GM19463 (cell line): ENCODE results near the gene SLITRK3.
"Not testable (repeated sequence)": the region's sequence is repeated elsewhere in the genome, so short reads cannot be mapped to it uniquely, and the experiment has no call there.

Experiments
- ATAC-seq: cut with Tn5 transposase; IDR thresholded peaks from one replicate; pipeline ENCODE4 v1.9.1; 2021; ENCODE audit warnings: mild to moderate bottlenecking, moderate library complexity; ENCODE audit not compliant: unreplicated experiment

Gene SLITRK3

GRCh38 chr3:165193366-165194254, 2.6 kb downstream of the SLITRK3 start:
- no peak for ATAC-seq

GRCh38 chr3:165192610-165193192, 3.5 kb downstream of the SLITRK3 start:
- ATAC-seq: no peak

GRCh38 chr3:165191491-165191890, 4.7 kb downstream of the SLITRK3 start:
- no peak for ATAC-seq

- ATAC-seq: no peak
These were observed 7.7 kb downstream of the SLITRK3 start for GRCh38 chr3:165188452-165188851.

- peak; percentile 98 for ATAC-seq
These were observed 10.4 kb downstream of the SLITRK3 start for GRCh38 chr3:165185707-165186327.

- no peak for ATAC-seq
These were observed 14.6 kb downstream of the SLITRK3 start for GRCh38 chr3:165181556-165181955.

- ATAC-seq: no peak
These were observed 25.9 kb downstream of the SLITRK3 start for GRCh38 chr3:165170236-165170635.

- no peak for ATAC-seq
These were observed 26.8 kb downstream of the SLITRK3 start for GRCh38 chr3:165169368-165169767.

GRCh38 chr3:165162883-165163282, 33.3 kb downstream of the SLITRK3 start:
- no peak for ATAC-seq

- no peak for ATAC-seq
These were observed 36.3 kb downstream of the SLITRK3 start for GRCh38 chr3:165159760-165160421.

- no peak for ATAC-seq
These were observed 38.2 kb downstream of the SLITRK3 start for GRCh38 chr3:165158011-165158410.

- no peak for ATAC-seq
These were observed 39.3 kb downstream of the SLITRK3 start for GRCh38 chr3:165156757-165157420.

GRCh38 chr3:165148876-165149441, 47.2 kb downstream of the SLITRK3 start:
- no peak for ATAC-seq

GRCh38 chr3:165144271-165144670, 51.9 kb downstream of the SLITRK3 start:
- ATAC-seq: no peak

- not testable (repeated sequence) for ATAC-seq
These were observed 56.3 kb downstream of the SLITRK3 start for GRCh38 chr3:165139918-165140317.
